ENCODE measurements around the gene SPINT2. TPM values are rescaled to one million over a fixed set of nuclear protein-coding genes. Genes with fewer than 3 reads are reported as not detected.
"Not testable (repeated sequence)": the region's sequence is repeated elsewhere in the genome, so short reads cannot be mapped to it uniquely, and the experiment has no call there.

SPINT2 gene
- total RNA-seq, 4 donors from 2014 or later, result 11.8 to 72.8 (median 29.4) TPM

GRCh38 chr19:38253788-38254187, 10.6 kb upstream of the SPINT2 start:
- no peaks in the 10 kb centered on the region for H3K36me3 ChIP-seq
- H3K9me3 ChIP-seq, result no peaks in the 10 kb centered on the region
- no peaks in the 10 kb centered on the region for H3K27me3 ChIP-seq
- peak overlapping the region; percentile 92 for H3K27ac ChIP-seq
- TF ChIP-seq CTCF (IDR thresholded peaks at IDR 0.05) (no peak), POLR2A (IDR thresholded peaks at IDR 0.05) (no peak)
- peaks cover 0 to 9% of the 10 kb centered on the region in 2 donors for H3K4me1 ChIP-seq
- intact Hi-C loops (cut with DNase I; ENCODE audit: low total_unique reads), result loop anchor here (2.0 kb wide), 1 partner anchor 67 kb away; no protein-coding TSS in a partner anchor
- peak overlapping the region; percentile 23 to 35 for H3K4me3 ChIP-seq
- no peak for DNase-seq

GRCh38 chr19:38255383-38256014, 8.9 kb upstream of the SPINT2 start:
- no peak for DNase-seq
- no peaks in the 10 kb centered on the region for H3K9me3 ChIP-seq
- TF ChIP-seq POLR2A (IDR thresholded peaks at IDR 0.05), result no peak
- no peak for TF ChIP-seq CTCF (IDR thresholded peaks at IDR 0.05)
- no peaks in the 10 kb centered on the region for H3K27me3 ChIP-seq
- peaks cover 0 to 9% of the 10 kb centered on the region in 2 donors for H3K4me1 ChIP-seq
- H3K4me3 ChIP-seq, result peak overlapping the region; percentile 56 to 58
- intact Hi-C loops (cut with DNase I; ENCODE audit: low total_unique reads), result no loop called here
- H3K27ac ChIP-seq, result peak overlapping the region; percentile 92
- no peaks in the 10 kb centered on the region for H3K36me3 ChIP-seq

GRCh38 chr19:38261942-38262341, 2.4 kb upstream of the SPINT2 start:
- H3K4me1 ChIP-seq; intact Hi-C loops (cut with DNase I; ENCODE audit: low total_unique reads); DNase-seq; H3K9me3 ChIP-seq; H3K36me3 ChIP-seq; H3K4me3 ChIP-seq; H3K27ac ChIP-seq; H3K27me3 ChIP-seq: not testable (repeated sequence)

GRCh38 chr19:38262585-38263268, 1.6 kb upstream of the SPINT2 start:
- DNase-seq, result no peak
- no peaks in the 10 kb centered on the region for H3K4me1 ChIP-seq
- no peak overlapping the region for H3K27ac ChIP-seq
- no peaks in the 10 kb centered on the region for H3K9me3 ChIP-seq
- H3K36me3 ChIP-seq, result no peaks in the 10 kb centered on the region
- intact Hi-C loops (cut with DNase I; ENCODE audit: low total_unique reads), result no loop called here
- TF ChIP-seq CTCF (IDR thresholded peaks at IDR 0.05) (no peak), POLR2A (IDR thresholded peaks at IDR 0.05) (no peak)
- H3K27me3 ChIP-seq, result no peaks in the 10 kb centered on the region
- no peak overlapping the region for H3K4me3 ChIP-seq

- Histone ChIP-seq H3K4me3 (peak overlapping the region; percentile 16 to 53), H3K4me1 (no peaks in the 10 kb centered on the region), H3K27ac (peak overlapping the region in 1 of 2 donors; percentile 61), H3K36me3 (no peaks in the 10 kb centered on the region), H3K27me3 (no peaks in the 10 kb centered on the region), H3K9me3 (no peaks in the 10 kb centered on the region)
- DNase-seq, result no peak
- intact Hi-C loops (cut with DNase I; ENCODE audit: low total_unique reads), result no loop called here
- no peak for TF ChIP-seq CTCF (IDR thresholded peaks at IDR 0.05)
Observed at GRCh38 chr19:38263689-38264485, 486 bp upstream of the SPINT2 start.
